H1 (cell line): ENCODE measurements around the gene MNS1. TPM values are rescaled to one million over a fixed set of nuclear protein-coding genes. Genes with fewer than 3 reads are reported as not detected.

Source experiments
- CTBP2 ChIP-seq: IDR thresholded peaks from 2 replicates; pipeline ENCODE4 v1.7.0; 2011; ENCODE audit warnings: borderline replicate concordance, mild to moderate bottlenecking, moderate library complexity, mixed read lengths, low read length; ENCODE audit not compliant: insufficient read depth, insufficient read length
- CTCF ChIP-seq, 3 experiments: IDR thresholded peaks; 1 replicate in 2 of 3; 2 replicates in 1 of 3; pipeline versions ENCODE4 v1.5.1 to v1.6.1; 2011; ENCODE audit warnings: low read length in 3 of 3, mild to moderate bottlenecking in 3 of 3, inconsistent platforms in 2 of 3, low read depth in 1 of 3, moderate library complexity in 1 of 3; ENCODE audit not compliant: insufficient read depth in 1 of 3; ENCODE audit errors: control extremely low read depth in 1 of 3
- E2F6 ChIP-seq: IDR thresholded peaks from 2 replicates; pipeline ENCODE4 v1.6.1; 2012; ENCODE audit warnings: inconsistent platforms
- GABPA ChIP-seq: IDR thresholded peaks from 2 replicates; pipeline ENCODE4 v1.6.1; 2011; ENCODE audit warnings: mild to moderate bottlenecking, low read length, moderate library complexity, borderline replicate concordance; ENCODE audit not compliant: insufficient read depth
- HDAC2 ChIP-seq, 2 experiments: fragments of 300-600 bp in 1 of 2; sonication (generic) in 1 of 2; IDR thresholded peaks; 2 replicates each; pipeline ENCODE4 v1.6.1; 2011 to 2012; ENCODE audit warnings: low read depth in 2 of 2, low read length in 2 of 2, mild to moderate bottlenecking in 2 of 2, moderate library complexity in 2 of 2, borderline replicate concordance in 1 of 2, inconsistent platforms in 1 of 2
- KDM4A ChIP-seq: IDR thresholded peaks from one replicate; pipeline ENCODE4 v1.7.1; 2012; ENCODE audit warnings: low read depth, mild to moderate bottlenecking, moderate library complexity, low read length, inconsistent platforms; ENCODE audit not compliant: severe bottlenecking
- KDM5A ChIP-seq: fragments of 200-600 bp; IDR thresholded peaks from 2 replicates; pipeline ENCODE4 v1.7.1; 2012; ENCODE audit warnings: mild to moderate bottlenecking, low read length, inconsistent platforms, mixed read lengths
- MAFK ChIP-seq: IDR thresholded peaks from 2 replicates; pipeline ENCODE4 v1.6.1; 2012; ENCODE audit warnings: low read depth, mild to moderate bottlenecking, improper control_type of control experiment, low read length
- NANOG ChIP-seq: IDR thresholded peaks from 2 replicates; pipeline ENCODE4 v1.6.1; 2011; ENCODE audit warnings: low read length, low read depth, mild to moderate bottlenecking, inconsistent platforms; ENCODE audit not compliant: insufficient read depth, poor library complexity, severe bottlenecking
- PHF8 ChIP-seq: fragments of 200-600 bp; sonication (generic); conservative IDR thresholded peaks from 2 replicates; pipeline ENCODE4 v1.7.1; 2012; ENCODE audit warnings: low read depth, mild to moderate bottlenecking, inconsistent platforms, low read length, moderate library complexity
- POLR2AphosphoS5 ChIP-seq: IDR thresholded peaks from 2 replicates; pipeline ENCODE4 v1.6.1; 2011; ENCODE audit warnings: low read depth, low read length
- RAD21 ChIP-seq, 2 experiments: IDR thresholded peaks in 1 of 2; conservative IDR thresholded peaks in 1 of 2; 2 replicates each; pipeline ENCODE4 v1.6.1; 2011; ENCODE audit warnings: low read depth in 2 of 2, low read length in 2 of 2, improper control_type of control experiment in 1 of 2, inconsistent platforms in 1 of 2, mild to moderate bottlenecking in 1 of 2, moderate library complexity in 1 of 2
- RBBP5 ChIP-seq: IDR thresholded peaks from 2 replicates; pipeline ENCODE4 v1.7.1; 2012; ENCODE audit warnings: low read depth, mild to moderate bottlenecking, inconsistent platforms, low read length, moderate library complexity, borderline replicate concordance
- RFX5 ChIP-seq: IDR thresholded peaks from 2 replicates; pipeline ENCODE4 v1.6.1; 2011; ENCODE audit warnings: low read depth, low read length, improper control_type of control experiment, borderline replicate concordance
- SIX5 ChIP-seq: IDR thresholded peaks from 2 replicates; pipeline ENCODE4 v1.6.1; 2011; ENCODE audit warnings: mild to moderate bottlenecking, low read depth, low read length
- TCF12 ChIP-seq: IDR thresholded peaks from 2 replicates; pipeline ENCODE4 v1.6.1; 2011; ENCODE audit warnings: low read depth, mild to moderate bottlenecking, low read length
- TEAD4 ChIP-seq: IDR thresholded peaks from 2 replicates; pipeline ENCODE4 v1.6.1; 2012; ENCODE audit warnings: low read depth, low read length, inconsistent platforms, mixed read lengths
- USF2 ChIP-seq: IDR thresholded peaks from 2 replicates; pipeline ENCODE4 v1.6.1; 2011; ENCODE audit warnings: low read length, improper control_type of control experiment
- ZNF274 ChIP-seq: IDR thresholded peaks from 2 replicates; pipeline ENCODE4 v1.7.0; 2012; ENCODE audit warnings: low read length, borderline replicate concordance; ENCODE audit errors: extremely low read depth
- polyA plus RNA-seq, 7 experiments: library from polyadenylated mRNA; depleted of rRNA in 3 of 7; stranded (reverse) in 5 of 7; unstranded in 2 of 7; fragments of >200 nt in 5 of 7; fragments of 200-250 nt in 2 of 7; gene quantifications; 1 replicate in 5 of 7; 2 replicates in 1 of 7; 4 replicates in 1 of 7; pipeline versions ENCODE4 v1.2.1 to v1.2.3, GENCODE V29; 2011 to 2013; ENCODE audit warnings: missing spikeins in 2 of 7, mixed read lengths in 2 of 7
- total RNA-seq: library from RNA; stranded (reverse); fragmentation: NEBNext Ultra II Directional; extraction: Animal tissue kit (Norgen Biotek cat#: 25700); gene quantifications from 2 replicates; pipeline ENCODE4 v1.2.1, GENCODE V29; 2021

Gene MNS1
- total and polyA plus RNA-seq, 2 of the 8 experiments (the other 6 are each of a cell fraction or from before 2014, with no cell fraction given), result 0.57 TPM; not detected in 1

- TF ChIP-seq PHF8 (peak; percentile 25; the same call in 1 of the 2 replicates), MAFK (no peak; the same call in 1 of the 2 replicates), KDM4A (peak; percentile 35), TCF12 (peak; percentile 95), POLR2AphosphoS5 (no peak; the same call in none of the 2 replicates), RFX5 (no peak), CTBP2 (no peak), E2F6 (peak; percentile 99), SIX5 (no peak), RAD21 (IDR thresholded peaks at IDR 0.05 in 1 of 2, conservative IDR thresholded peaks at IDR 0.05 in 1 of 2; ENCODE audit: low read depth in 2 of 2, low read length in 2 of 2) (no peak), NANOG (no peak), ZNF274 (no peak), USF2 (no peak), HDAC2 (IDR thresholded peaks at IDR 0.05; ENCODE audit: borderline replicate concordance in 1 of 2, low read depth in 2 of 2, low read length in 2 of 2) (peak in 1 of 2 experiments; percentile 57; a peak in 2 of 4 replicates), GABPA (no peak), TEAD4 (no peak), CTCF (IDR thresholded peaks at IDR 0.05; ENCODE audit: control extremely low read depth in 1 of 3, insufficient read depth in 1 of 3, low read depth in 1 of 3, low read length in 3 of 3) (no peak), RBBP5 (peak; percentile 74), KDM5A (no peak)
These were observed at the start of gene MNS1 (continued) for GRCh38 chr15:56464893-56465520.
